HG02642 (cell line): ENCODE results near the gene CFAP161.
A peak's percentile ranks its signal among the peaks of the same experiment; 100 is the strongest.
"Not testable (repeated sequence)": the region's sequence is repeated elsewhere in the genome, so short reads cannot be mapped to it uniquely, and the experiment has no call there.

Source experiments
- ATAC-seq: cut with Tn5 transposase; IDR thresholded peaks from one replicate; pipeline ENCODE4 v1.9.1; 2021; ENCODE audit warnings: mild to moderate bottlenecking; ENCODE audit not compliant: unreplicated experiment, poor library complexity

CFAP161 gene

DNA sequence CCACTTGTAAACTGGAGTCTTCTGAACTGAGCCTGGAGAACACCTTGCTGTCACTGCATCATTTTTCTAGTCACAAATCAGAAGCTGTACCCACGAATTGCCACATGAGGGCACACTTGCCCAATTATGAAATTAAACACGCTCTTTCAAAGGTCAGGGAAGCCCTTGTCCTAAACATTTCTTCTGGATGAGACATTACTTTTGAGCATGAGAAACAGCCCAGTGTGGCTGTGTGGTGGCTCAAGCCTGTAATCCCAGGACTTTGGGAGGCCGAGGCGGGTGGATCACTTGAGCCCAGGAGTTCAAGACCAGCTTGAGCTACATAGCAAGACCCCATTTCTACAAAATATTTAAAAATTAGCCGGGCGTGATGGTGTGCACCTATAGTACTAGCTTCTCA, 27.5 kb upstream of the CFAP161 start:
- ATAC-seq = no peak

DNA sequence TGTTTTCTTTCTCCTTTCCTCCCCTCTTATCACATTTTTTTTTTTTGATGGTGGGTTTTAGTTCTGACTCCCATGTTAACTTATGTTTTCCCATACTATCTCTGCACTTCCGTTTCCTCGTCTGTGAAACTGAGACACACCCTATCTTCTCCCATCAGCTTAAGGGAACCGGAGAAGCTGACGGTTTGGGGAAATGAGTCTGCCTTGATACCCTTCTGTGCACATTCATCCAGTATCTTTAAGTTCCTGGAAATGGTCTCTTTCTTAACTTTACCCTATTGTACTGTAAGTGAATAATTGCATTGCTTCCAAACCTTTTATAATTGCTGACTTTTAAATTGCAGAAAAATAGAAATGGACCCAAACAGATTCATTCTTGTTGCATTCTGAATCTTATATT, 26.2 kb upstream of the CFAP161 start:
- no peak for ATAC-seq

DNA sequence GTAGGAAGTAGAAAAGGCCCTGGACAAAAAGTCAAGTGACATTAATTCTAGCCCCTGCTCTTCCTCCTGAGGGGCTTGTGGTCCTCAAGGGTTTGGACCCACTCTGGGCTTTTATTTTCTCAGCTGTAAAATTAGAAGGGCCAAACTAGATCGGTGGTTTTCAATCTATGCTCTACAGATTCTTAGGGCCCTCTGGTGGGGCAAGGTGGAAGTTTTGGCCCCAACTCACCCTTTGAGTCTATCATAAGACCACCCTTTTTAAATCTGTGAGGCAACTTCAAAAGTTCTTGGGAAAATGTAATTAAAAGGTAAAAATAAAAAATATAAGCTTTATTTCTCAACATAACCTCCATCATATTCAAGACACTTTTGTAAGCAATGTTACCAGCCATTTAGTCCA, 25.6 kb upstream of the CFAP161 start:
- ATAC-seq = no peak

DNA sequence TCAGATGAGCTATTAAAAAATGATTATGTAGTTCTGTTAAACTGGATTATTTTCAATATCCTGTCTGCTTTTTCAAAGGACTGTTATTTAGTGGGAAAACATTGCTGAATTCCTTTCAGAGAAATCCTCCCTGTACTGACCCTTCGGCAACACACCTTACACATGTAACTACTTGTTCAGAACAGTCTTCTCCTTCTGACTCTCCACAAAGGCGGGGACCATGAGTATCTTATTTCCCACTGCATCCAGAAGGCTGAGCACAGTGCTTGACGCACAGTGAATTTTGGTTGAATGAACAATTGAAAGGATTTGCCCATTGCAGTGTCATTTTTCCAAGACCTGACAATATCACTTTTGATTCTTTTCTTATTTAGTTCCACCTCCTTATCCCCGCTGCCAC, 23.1 kb upstream of the CFAP161 start:
- no peak for ATAC-seq

GRCh38 chr15:81111510-81112470, 22.3 kb upstream of the CFAP161 start:
- peak; percentile 89 for ATAC-seq

- no peak for ATAC-seq
These were observed 20.8 kb upstream of the CFAP161 start for GRCh38 chr15:81113204-81113657.

DNA sequence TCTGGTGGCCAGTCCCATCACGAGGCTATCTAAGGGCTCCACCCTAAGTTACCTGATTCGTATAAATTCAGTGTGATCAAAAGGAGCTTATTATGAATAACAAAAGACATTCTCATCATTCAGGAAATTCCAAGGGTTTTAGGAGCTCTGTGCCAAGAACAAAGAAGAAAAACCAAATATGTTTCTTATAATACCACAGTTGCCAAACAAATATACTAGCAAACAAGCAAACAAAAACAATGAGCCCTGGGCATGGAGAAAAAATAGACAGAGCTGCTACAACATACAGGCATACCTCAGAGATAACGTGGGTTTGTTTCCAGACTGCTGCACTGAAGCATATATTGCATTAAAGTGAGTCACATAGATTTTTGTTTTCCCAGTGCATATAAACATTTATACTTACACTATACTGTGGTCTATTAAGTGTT, 20.2 kb upstream of the CFAP161 start:
- ATAC-seq = no peak

GRCh38 chr15:81115054-81115939, 18.8 kb upstream of the CFAP161 start:
- no peak for ATAC-seq

DNA sequence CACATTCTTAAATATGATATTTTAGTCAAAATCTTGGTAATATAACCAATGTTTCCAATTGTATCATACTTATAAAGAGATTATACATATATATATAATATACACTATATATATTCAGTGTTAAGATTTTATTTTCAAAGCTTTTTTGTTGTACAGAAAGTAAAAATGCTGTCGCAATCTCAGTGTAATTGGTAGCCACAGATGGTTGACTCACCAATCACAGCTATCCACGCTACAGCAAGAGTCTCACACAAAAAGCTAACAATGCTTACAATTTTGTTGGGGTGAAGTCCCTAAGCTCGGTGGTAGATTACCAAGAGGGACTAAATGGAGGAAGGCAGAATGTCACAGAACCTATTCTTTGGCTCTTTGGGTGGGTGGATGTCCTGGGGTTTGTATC, 16.9 kb upstream of the CFAP161 start:
- ATAC-seq = no peak

- no peak for ATAC-seq
These were observed 16.5 kb upstream of the CFAP161 start for GRCh38 chr15:81117581-81117980.

GRCh38 chr15:81118361-81118760, 15.7 kb upstream of the CFAP161 start:
- no peak for ATAC-seq

DNA sequence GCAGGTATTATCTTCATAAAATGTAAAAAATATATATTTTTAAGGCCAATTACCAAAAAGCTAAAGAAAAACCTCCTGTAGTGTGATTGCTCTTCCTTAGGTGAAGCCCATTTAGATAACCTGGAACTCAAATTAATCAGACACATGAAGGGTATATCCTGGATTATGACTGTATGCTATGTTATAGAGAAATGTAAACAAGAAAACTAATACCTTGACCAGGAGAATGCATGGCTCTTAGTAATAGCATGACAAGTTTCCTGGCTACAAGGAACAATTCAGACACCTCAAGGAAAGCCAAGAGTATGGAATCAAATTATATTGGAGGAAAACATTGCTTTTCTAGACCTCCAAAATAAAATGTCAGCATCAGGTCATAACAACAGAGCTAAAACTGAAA, 14.0 kb upstream of the CFAP161 start:
- no peak for ATAC-seq

- no peak for ATAC-seq
These were observed 7.2 kb upstream of the CFAP161 start for GRCh38 chr15:81126892-81127291.

DNA sequence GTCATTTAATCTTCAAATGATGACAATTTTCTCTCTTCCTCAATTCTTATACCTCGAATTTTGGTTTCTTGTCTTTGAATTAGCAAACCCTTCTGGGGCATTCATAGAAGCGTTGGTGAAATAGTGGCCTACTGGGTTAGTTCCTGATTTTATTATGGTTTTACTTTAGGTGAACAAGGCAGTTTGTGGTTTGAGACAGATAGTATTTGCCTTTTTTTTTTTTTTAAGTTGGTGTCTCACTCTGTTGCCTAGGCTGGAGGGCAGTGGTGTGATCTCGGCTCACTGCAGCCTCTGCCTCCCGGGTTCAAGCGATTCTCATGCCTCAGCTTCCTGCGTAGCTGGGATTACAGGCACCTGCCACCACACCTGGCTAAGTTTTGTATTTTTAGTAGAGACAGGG, 7.4 kb downstream of the CFAP161 start:
- ATAC-seq = not testable (repeated sequence)

DNA sequence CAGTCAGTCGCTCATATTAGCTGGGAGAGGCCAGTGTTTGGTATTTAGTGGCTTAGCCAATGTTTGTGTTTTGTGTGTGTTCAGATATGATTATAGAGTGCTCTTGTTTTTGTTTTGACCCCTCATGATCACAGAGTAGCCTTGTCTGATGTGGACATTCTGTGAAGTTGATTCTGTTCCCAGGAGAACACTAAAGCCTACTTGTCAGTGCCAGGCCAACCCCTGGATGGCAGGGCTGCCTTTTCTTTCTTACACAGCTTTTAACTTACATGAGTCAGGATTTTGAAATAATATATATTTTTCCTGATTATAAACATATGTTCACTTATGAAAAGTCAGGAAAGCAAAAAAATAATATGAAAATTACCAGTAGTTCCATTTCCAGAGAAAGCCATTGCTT, 11.9 kb downstream of the CFAP161 start:
- no peak for ATAC-seq

DNA sequence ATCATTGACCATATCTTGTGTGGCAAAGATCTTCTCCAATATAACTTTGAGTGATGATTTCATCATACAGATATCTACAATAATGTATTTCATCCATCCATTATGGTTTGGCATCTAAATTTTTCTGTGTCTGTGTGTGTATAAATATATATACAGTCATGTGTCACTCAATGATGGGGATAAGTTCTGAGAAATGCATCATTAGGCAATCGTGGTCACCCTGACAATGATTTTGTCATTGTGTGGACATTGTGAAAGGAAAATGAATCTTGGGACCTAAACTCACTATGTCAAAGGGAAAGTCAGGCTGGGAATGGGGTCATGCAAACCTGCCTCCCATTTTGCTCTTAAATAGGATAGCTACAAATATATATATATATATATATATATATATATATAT, 12.4 kb downstream of the CFAP161 start:
- ATAC-seq = no peak

DNA sequence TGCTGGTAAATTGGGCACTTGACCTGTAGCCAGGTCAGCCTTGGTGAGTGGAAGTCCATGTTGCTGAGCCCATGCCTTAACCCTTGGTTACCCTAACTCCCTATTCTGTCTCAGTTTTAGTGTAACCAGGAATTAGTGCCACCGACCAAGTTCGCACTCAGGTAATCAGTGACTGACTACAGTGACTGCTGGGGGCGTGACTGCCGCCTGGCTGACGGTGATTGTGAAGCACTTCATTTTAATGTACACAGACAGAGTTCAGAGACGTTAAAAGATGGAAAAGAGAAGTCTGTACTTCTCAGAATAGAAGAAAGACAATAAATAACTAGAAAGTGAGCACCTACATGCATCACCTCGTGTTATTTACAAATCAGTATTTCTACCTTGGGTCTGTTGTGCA, 17.3 kb downstream of the CFAP161 start:
- no peak for ATAC-seq

- no peak for ATAC-seq
These were observed 18.3 kb downstream of the CFAP161 start for GRCh38 chr15:81152339-81152738.

DNA sequence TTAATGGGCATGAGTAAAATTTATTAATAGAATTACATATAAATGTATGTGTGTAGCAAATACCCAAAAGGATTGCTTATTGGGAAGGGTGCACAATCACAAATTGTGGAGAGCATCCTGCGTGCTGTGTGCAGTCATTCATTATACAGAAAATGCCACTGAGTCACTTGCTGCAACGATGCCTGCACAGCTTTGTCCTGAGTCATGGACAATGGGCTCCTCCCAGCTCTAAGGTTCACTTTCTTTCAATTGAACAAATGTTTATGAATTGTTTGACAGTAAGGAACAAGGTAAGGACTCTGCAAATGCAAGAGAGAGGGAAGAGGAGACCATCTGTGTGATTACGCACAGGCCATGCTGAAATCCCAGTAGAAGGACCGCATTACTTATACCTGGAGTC, 18.7 kb downstream of the CFAP161 start:
- ATAC-seq = no peak

DNA sequence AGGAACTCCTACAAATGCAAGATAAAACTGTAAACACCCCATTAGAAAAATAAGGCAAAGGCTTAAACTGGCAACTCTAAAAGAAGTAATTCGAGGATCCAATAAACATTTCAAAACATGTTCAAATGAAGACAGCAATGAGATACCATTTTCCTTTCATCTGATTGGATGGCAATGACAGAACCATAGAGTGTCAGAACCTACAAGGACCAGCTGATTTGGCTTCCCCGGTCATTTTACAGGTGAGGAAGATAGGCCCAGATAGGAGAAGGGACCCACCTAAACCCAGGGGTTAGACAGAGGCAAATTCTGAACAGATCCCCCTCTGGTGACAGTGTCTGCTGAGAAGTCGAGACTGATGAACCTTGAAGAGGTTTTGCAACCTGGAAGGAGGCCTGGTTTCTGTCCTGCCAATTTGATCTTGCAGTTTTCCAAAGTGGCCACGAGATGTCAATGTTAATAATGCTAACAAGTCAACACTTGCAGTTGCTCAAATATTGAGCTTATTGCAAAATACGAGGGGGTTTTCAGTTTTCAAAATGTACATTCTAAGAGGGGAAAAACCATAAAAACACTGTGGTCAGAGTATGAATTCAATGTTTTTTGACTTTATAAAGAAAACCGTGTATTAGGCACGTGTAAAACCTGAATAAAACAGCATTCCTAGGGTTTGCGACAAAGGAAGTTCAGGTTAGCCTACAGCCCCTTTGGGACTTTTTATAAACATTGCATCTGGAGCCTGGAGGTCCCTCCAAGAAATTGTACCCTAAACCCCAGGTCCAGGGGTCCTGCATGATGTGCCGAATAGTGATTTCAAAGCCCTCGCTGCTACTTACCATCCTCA, 21.5 kb downstream of the CFAP161 start:
- ATAC-seq = no peak
